Gastroesophageal sphincter (tissue), 4 donors: ENCODE measurements around the gene ENOX1. TPM values are rescaled to one million over a fixed set of nuclear protein-coding genes. Genes with fewer than 3 reads are reported as not detected.

ENCODE experiments used
- ATAC-seq: fragments of 150-250 bp; one replicate; pipeline ENCODE4 v1.9.1; 2016; ENCODE audit warnings: mild to moderate bottlenecking, moderate library complexity
- H3K27ac ChIP-seq, 4 donors: fragments of 200-600 bp; sonication (generic) in 3 of 4; 1 replicate in 3 of 4; 2 replicates in 1 of 4; pipeline ENCODE4 v1.5.1; 2016 to 2019
- H3K27me3 ChIP-seq: fragments of 200-600 bp; sonication (generic); one replicate; pipeline ENCODE4 v1.5.1; 2019
- H3K36me3 ChIP-seq, 2 donors: fragments of 200-600 bp; sonication (generic); one replicate each; pipeline ENCODE4 v1.5.1; 2019; ENCODE audit warnings: control low read depth in 1 of 2
- H3K4me1 ChIP-seq, 3 donors: fragments of 200-600 bp; sonication (generic); 1 replicate in 2 of 3; 2 replicates in 1 of 3; pipeline ENCODE4 v1.5.1; 2016 to 2019; ENCODE audit warnings: control low read depth in 2 of 3
- H3K4me3 ChIP-seq, 2 donors: fragments of 200-600 bp; sonication (generic); one replicate each; pipeline ENCODE4 v1.5.1; 2019; ENCODE audit warnings: mild to moderate bottlenecking in 1 of 2, moderate library complexity in 1 of 2
- H3K9me3 ChIP-seq, 3 donors: fragments of 200-600 bp; sonication (generic); one replicate each; pipeline ENCODE4 v1.5.1; 2017 to 2019; ENCODE audit warnings: control low read depth in 2 of 3
- CTCF ChIP-seq, 4 experiments: fragments of 200-600 bp in 2 of 4; fragments of 450-650 bp in 2 of 4; sonication (generic) in 1 of 4; IDR thresholded peaks; one replicate each; pipeline ENCODE4 v1.5.1; 2017 to 2019; ENCODE audit warnings: antibody characterized with exemption in 4 of 4, mild to moderate bottlenecking in 2 of 4, moderate library complexity in 2 of 4
- EP300 ChIP-seq: sonication (generic); formaldehyde crosslinking; IDR thresholded peaks from one replicate; pipeline ENCODE4 v1.6.1; 2017; ENCODE audit warnings: antibody characterized with exemption, mild to moderate bottlenecking
- POLR2A ChIP-seq, 2 donors: fragments of 450-650 bp; IDR thresholded peaks; one replicate each; pipeline ENCODE4 v1.6.1; 2017; ENCODE audit warnings: antibody characterized with exemption in 2 of 2, mild to moderate bottlenecking in 2 of 2, moderate library complexity in 1 of 2
- POLR2AphosphoS5 ChIP-seq: sonication (generic); formaldehyde crosslinking; IDR thresholded peaks from one replicate; pipeline ENCODE4 v1.6.1; 2017; ENCODE audit warnings: antibody characterized with exemption
- WGBS, 2 donors: methylation state at CpG; one replicate each; pipeline ENCODE4 v1.1.5; 2018; ENCODE audit warnings: low coverage in 1 of 2; 5-methylcytosine and 5-hydroxymethylcytosine counted together
- total RNA-seq, 4 donors: library from RNA; depleted of rRNA; stranded (reverse); fragments of >200 nt; gene quantifications; one replicate each; pipeline ENCODE4 v1.1.0, GENCODE V29; 2016

Gene ENOX1
- total RNA-seq, 4 donors from 2014 or later, result 1.8 to 11.6 (median 9.4) TPM

GRCh38 chr13:43388282-43389034, 398.3 kb downstream of the ENOX1 start:
- Histone ChIP-seq H3K4me3 (no peak overlapping the region), H3K9me3 (no peaks in the 10 kb centered on the region), H3K4me1 (peaks cover 0 to 15% (median 3%) of the 10 kb centered on the region in 3 donors), H3K27me3 (no peaks in the 10 kb centered on the region), H3K27ac (peak overlapping the region in 2 of 4 donors; percentile 1 to 24), H3K36me3 (no peaks in the 10 kb centered on the region)
- no peak for ATAC-seq
- WGBS, 2 donors, result 22 to 50% methylated on average over 2 of the region's 2 CpGs
- TF ChIP-seq EP300 (no peak), CTCF (IDR thresholded peaks at IDR 0.05) (no peak), POLR2A (IDR thresholded peaks at IDR 0.05) (no peak), POLR2AphosphoS5 (no peak)

- H3K27me3 ChIP-seq, result no peaks in the 10 kb centered on the region
- TF ChIP-seq POLR2AphosphoS5 (no peak), POLR2A (IDR thresholded peaks at IDR 0.05) (no peak), EP300 (no peak), CTCF (IDR thresholded peaks at IDR 0.05) (no peak)
- no peak overlapping the region for H3K27ac ChIP-seq
- H3K4me1 ChIP-seq, result peaks cover 0 to 15% (median 3%) of the 10 kb centered on the region in 3 donors
- no peak overlapping the region for H3K4me3 ChIP-seq
- H3K36me3 ChIP-seq, result no peaks in the 10 kb centered on the region
- 14 to 23% methylated on average over 1 to 2 of the region's 2 CpGs for WGBS, 2 donors
- no peak for ATAC-seq
- H3K9me3 ChIP-seq, result no peaks in the 10 kb centered on the region
These were observed 398.9 kb downstream of the ENOX1 start for GRCh38 chr13:43387880-43388279.

GRCh38 chr13:43383498-43384165, 403.1 kb downstream of the ENOX1 start:
- Histone ChIP-seq H3K36me3 (no peaks in the 10 kb centered on the region), H3K4me3 (no peak overlapping the region), H3K27me3 (no peaks in the 10 kb centered on the region), H3K27ac (no peak overlapping the region), H3K9me3 (no peaks in the 10 kb centered on the region), H3K4me1 (peaks cover 0 to 5% (median 0%) of the 10 kb centered on the region in 3 donors)
- WGBS, 2 donors, result 61 to 71% methylated on average over 2 to 4 of the region's 5 CpGs
- ATAC-seq, result no peak
- TF ChIP-seq POLR2AphosphoS5 (no peak), POLR2A (IDR thresholded peaks at IDR 0.05) (no peak), CTCF (IDR thresholded peaks at IDR 0.05) (no peak), EP300 (no peak)

GRCh38 chr13:43379738-43380137, 407.0 kb downstream of the ENOX1 start:
- Histone ChIP-seq H3K27ac (no peak overlapping the region), H3K9me3 (no peaks in the 10 kb centered on the region), H3K27me3 (no peaks in the 10 kb centered on the region), H3K4me3 (no peak overlapping the region), H3K4me1 (peaks cover 0 to 11% (median 0%) of the 10 kb centered on the region in 3 donors), H3K36me3 (no peaks in the 10 kb centered on the region)
- 71 to 74% methylated on average over 1 of the region's 1 CpG for WGBS, 2 donors
- no peak for ATAC-seq
- no peak for TF ChIP-seq POLR2AphosphoS5
- TF ChIP-seq POLR2A (IDR thresholded peaks at IDR 0.05), result no peak
- no peak for TF ChIP-seq CTCF (IDR thresholded peaks at IDR 0.05)
- TF ChIP-seq EP300, result no peak
